GM12878 (cell line): ENCODE data around the gene SUV39H1. TPM values are rescaled to one million over a fixed set of nuclear protein-coding genes. Genes with fewer than 3 reads are reported as not detected.
A peak's percentile ranks its signal among the peaks of the same experiment; 100 is the strongest.
"Not testable (repeated sequence)": the region's sequence is repeated elsewhere in the genome, so short reads cannot be mapped to it uniquely, and the experiment has no call there.

Source experiments
- ATAC-seq: fragments of 200-7000 bp; cut with Tn5 transposase; 3 replicates; pipeline ENCODE4 v1.9.1; 2020; ENCODE audit warnings: mild to moderate bottlenecking, moderate library complexity
- BruUV-seq: library from RNA; stranded (reverse); fragments of 400-500 nt; replicated peaks from 2 replicates; lab custom pipeline; 2021; lab: Mats Ljungman, UMichigan
- CTCF ChIA-PET: fragments of 300-600 bp; sonication (Branson Sonifier 250); formaldehyde crosslinking; extraction: SDS; loops from one replicate; lab custom pipeline; 2021; ENCODE audit warnings: inconsistent platforms; lab: Yijun Ruan, JAX
- POLR2A ChIA-PET: fragments of 350-600 bp; formaldehyde crosslinking; extraction: SDS; loops from one replicate; lab custom pipeline; 2021; ENCODE audit warnings: inconsistent platforms; lab: Charles Lee
- RAD21 ChIA-PET: fragments of 300-600 bp; sonication (Branson Sonifier 250); formaldehyde crosslinking; loops from one replicate; lab custom pipeline; 2023; ENCODE audit warnings: antibody characterized with exemption; ENCODE audit not compliant: unreplicated experiment; lab: Charles Lee
- SMC1A ChIA-PET: fragments of 300-600 bp; sonication (Branson Sonifier 250); formaldehyde crosslinking; loops from one replicate; lab custom pipeline; 2023; ENCODE audit not compliant: unreplicated experiment, uncharacterized antibody; lab: Charles Lee
- DNase-seq: peaks from one replicate; pipeline ENCODE4 v3.0.0-alpha.2; 2011; ENCODE audit warnings: low read depth, low spot score
- FAIRE-seq: peaks from 3 replicates; lab custom pipeline; 2011; peaks lifted over from hg19 to GRCh38; lab: Jason Lieb, UNC
- H2AFZ ChIP-seq: 2 replicates; pipeline ENCODE4 v1.6.0; 2011; ENCODE audit warnings: low read depth, low read length, control low read depth; ENCODE audit not compliant: control insufficient read depth
- H3K27ac ChIP-seq: 2 replicates; pipeline ENCODE4 v1.5.1; 2011; ENCODE audit warnings: control low read depth; ENCODE audit not compliant: control insufficient read depth, insufficient read depth
- H3K27me3 ChIP-seq, 2 experiments: replicated peaks in 1 of 2; 2 replicates each; pipeline versions ENCODE4 v1.6.0 to v1.6.1; 2011; ENCODE audit warnings: low read length in 1 of 2; ENCODE audit not compliant: control insufficient read depth in 2 of 2, insufficient read depth in 2 of 2
- H3K36me3 ChIP-seq, 2 experiments: 2 replicates each; pipeline ENCODE4 v1.5.1; 2011; ENCODE audit warnings: low read length in 1 of 2; ENCODE audit not compliant: control insufficient read depth in 2 of 2, insufficient read depth in 2 of 2
- H3K4me1 ChIP-seq: 2 replicates; pipeline ENCODE4 v1.6.1; 2011; ENCODE audit warnings: mild to moderate bottlenecking, low read length, moderate library complexity, mixed read lengths; ENCODE audit not compliant: control insufficient read depth, insufficient read depth
- H3K4me2 ChIP-seq: 2 replicates; pipeline ENCODE4 v1.6.0; 2011; ENCODE audit warnings: control low read depth; ENCODE audit not compliant: control insufficient read depth, insufficient read depth
- H3K4me3 ChIP-seq: fragments of 200-600 bp; sonication (generic); 2 replicates; pipeline ENCODE4 v1.5.1; 2016
- H3K79me2 ChIP-seq: 2 replicates; pipeline ENCODE4 v1.6.0; 2011; ENCODE audit warnings: low read length; ENCODE audit not compliant: control insufficient read depth, insufficient read depth
- H3K9ac ChIP-seq: 2 replicates; pipeline ENCODE4 v1.8.0; 2011; ENCODE audit warnings: low read length, control low read depth, mixed read lengths; ENCODE audit not compliant: control insufficient read depth, insufficient read depth
- H3K9me3 ChIP-seq: replicated peaks from 3 replicates; pipeline ENCODE4 v1.5.1; 2011; ENCODE audit warnings: mild to moderate bottlenecking, low read length; ENCODE audit not compliant: control insufficient read depth, insufficient read depth
- H4K20me1 ChIP-seq: 2 replicates; pipeline ENCODE4 v1.6.0; 2011; ENCODE audit not compliant: control insufficient read depth, insufficient read depth
- GATAD2B ChIP-seq: fragments of 450-650 bp; conservative IDR thresholded peaks from 2 replicates; pipeline ENCODE4 v1.6.1; 2017; ENCODE audit warnings: low read depth, mild to moderate bottlenecking, moderate library complexity
- JUND ChIP-seq: IDR thresholded peaks from 2 replicates; pipeline ENCODE4 v1.6.1; 2012; ENCODE audit warnings: low read depth, mild to moderate bottlenecking, low read length, improper control_type of control experiment, moderate library complexity
- STAT1 ChIP-seq: fragments of 450-650 bp; conservative IDR thresholded peaks from 2 replicates; pipeline ENCODE4 v1.6.1; 2014; ENCODE audit warnings: antibody characterized with exemption, mild to moderate bottlenecking
- SUZ12 ChIP-seq: fragments of 200-600 bp; sonication (generic); IDR thresholded peaks from one replicate; pipeline ENCODE4 v1.6.1; 2018; ENCODE audit warnings: antibody characterized with exemption, mild to moderate bottlenecking; ENCODE audit not compliant: unreplicated experiment
- ZNF217 ChIP-seq: fragments of 450-650 bp; IDR thresholded peaks from 2 replicates; pipeline ENCODE4 v1.6.1; 2017; ENCODE audit warnings: antibody characterized with exemption, mild to moderate bottlenecking
- WGBS: methylation state at CpG from one replicate; pipeline ENCODE4 v1.1.6; 2016; ENCODE audit warnings: low lambda C conversion rate; ENCODE audit not compliant: insufficient replicate concordance, insufficient coverage; ENCODE audit errors: missing lambda C conversion rate; 5-methylcytosine and 5-hydroxymethylcytosine counted together
- in situ Hi-C: fragments of 300-500 bp; cut with MboI; formaldehyde crosslinking; loops from 9 replicates; pipeline ENCODE4 v1.14.3; 2018; ENCODE audit warnings: mixed read lengths
- intact Hi-C: fragments of 100-400 bp; cut with micrococcal nuclease; formaldehyde crosslinking; loops from one replicate; pipeline ENCODE4 v1.14.2; 2022; ENCODE audit not compliant: unreplicated experiment
- polyA plus RNA-seq, 11 experiments: library from polyadenylated mRNA; depleted of rRNA in 4 of 11; unstranded in 6 of 11; stranded (reverse) in 5 of 11; fragments of >200 nt; fragmentation: Nextera tagmentation in 4 of 11; fragmentation: Illumina TruSeq in 1 of 11; extraction: Ambion mirVana in 4 of 11; extraction: Trizol in 1 of 11; gene quantifications; 1 replicate in 1 of 11; 2 replicates in 10 of 11; pipeline versions ENCODE4 v1.2.1 to v1.2.3, GENCODE V29; 2011 to 2016; ENCODE audit warnings: inconsistent platforms in 2 of 11, missing spikeins in 2 of 11, low read depth in 1 of 11
- total RNA-seq, 4 experiments: library from RNA; depleted of rRNA in 3 of 4; stranded (reverse); fragments of >200 nt in 3 of 4; fragmentation: Illumina TruSeq in 1 of 4; extraction: Trizol in 1 of 4; gene quantifications; 2 replicates each; pipeline versions ENCODE4 v1.2.1 to v1.2.3, GENCODE V29; 2013 to 2021
- TF ChIP-seq, protein P1 (sequence below): IDR thresholded peaks from 2 replicates; pipeline ENCODE4 v1.6.1; 2012; ENCODE audit warnings: low read depth, low read length, improper control_type of control experiment

SUV39H1 gene
- total and polyA plus RNA-seq, 10 of the 15 experiments (the other 5 are each of a cell fraction or from before 2014, with no cell fraction given) = 4.9 to 33.2 (median 17.1) TPM

DNA sequence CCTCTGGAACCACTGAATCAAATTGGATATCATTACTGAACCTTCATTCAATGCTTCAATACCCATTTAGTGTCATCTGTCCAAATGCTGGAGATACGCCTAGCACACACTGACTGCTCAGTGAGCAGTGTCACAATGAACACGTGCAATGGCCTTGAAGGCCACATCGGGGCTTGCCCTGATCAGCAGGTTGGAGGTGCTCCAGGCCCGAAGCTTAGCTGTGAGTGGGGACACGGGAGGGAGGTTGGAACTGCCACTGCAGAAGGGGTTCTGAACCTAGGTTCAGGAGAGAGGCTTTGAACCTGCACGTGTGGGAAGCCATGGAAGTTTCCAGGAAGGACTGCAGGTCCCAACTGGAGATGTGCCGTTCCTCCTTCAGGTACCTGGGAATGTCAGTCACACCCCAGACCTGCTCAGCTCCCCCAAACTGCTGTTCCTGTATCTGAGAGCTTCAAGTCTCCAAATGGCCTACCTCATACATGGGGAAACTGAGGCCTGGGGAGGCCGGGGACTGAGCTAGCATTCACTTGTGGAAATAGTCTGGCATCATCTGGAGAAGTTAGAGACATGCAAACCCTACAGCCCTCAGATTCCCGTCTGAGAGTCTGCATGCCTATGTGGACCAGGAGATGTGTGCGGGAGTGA is 14.9 kb upstream of the SUV39H1 start:
- H3K79me2 ChIP-seq = peaks cover 35% of the 10 kb centered on the region
- ChIA-PET SMC1A (no interaction called here), CTCF (no interaction called here), POLR2A (no interaction called here), RAD21 (no interaction called here)
- intact Hi-C loops (no loop called here), in situ Hi-C loops (no loop called here)
- DNase-seq (no peak), ATAC-seq (no peak), FAIRE-seq (no peak)
- 0 out of 2 replicates have a peak, but pooled peaks cover 2% of the 10 kb centered on the region for H3K4me1 ChIP-seq
- H3K9ac ChIP-seq = no peak overlapping the region
- no peak for TF ChIP-seq STAT1
- no peak for TF ChIP-seq ZNF217
- TF ChIP-seq SUZ12 = no peak
- no peak for TF ChIP-seq JUND
- TF ChIP-seq GATAD2B = no peak
- TF ChIP-seq, protein P1, sequence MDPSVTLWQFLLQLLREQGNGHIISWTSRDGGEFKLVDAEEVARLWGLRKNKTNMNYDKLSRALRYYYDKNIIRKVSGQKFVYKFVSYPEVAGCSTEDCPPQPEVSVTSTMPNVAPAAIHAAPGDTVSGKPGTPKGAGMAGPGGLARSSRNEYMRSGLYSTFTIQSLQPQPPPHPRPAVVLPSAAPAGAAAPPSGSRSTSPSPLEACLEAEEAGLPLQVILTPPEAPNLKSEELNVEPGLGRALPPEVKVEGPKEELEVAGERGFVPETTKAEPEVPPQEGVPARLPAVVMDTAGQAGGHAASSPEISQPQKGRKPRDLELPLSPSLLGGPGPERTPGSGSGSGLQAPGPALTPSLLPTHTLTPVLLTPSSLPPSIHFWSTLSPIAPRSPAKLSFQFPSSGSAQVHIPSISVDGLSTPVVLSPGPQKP = no peak
- BruUV-seq = no TSS peak
- H3K36me3 ChIP-seq = no peaks in the 10 kb centered on the region
- 61% methylated on average over 10 of the region's 10 CpGs for WGBS
- no peak overlapping the region for H3K27ac ChIP-seq
- H3K9me3 ChIP-seq = no peaks in the 10 kb centered on the region
- no peaks in the 10 kb centered on the region for H4K20me1 ChIP-seq
- no peak overlapping the region for H2AFZ ChIP-seq
- no peak overlapping the region for H3K4me3 ChIP-seq
- H3K4me2 ChIP-seq = no peak overlapping the region
- no peaks in the 10 kb centered on the region for H3K27me3 ChIP-seq

DNA sequence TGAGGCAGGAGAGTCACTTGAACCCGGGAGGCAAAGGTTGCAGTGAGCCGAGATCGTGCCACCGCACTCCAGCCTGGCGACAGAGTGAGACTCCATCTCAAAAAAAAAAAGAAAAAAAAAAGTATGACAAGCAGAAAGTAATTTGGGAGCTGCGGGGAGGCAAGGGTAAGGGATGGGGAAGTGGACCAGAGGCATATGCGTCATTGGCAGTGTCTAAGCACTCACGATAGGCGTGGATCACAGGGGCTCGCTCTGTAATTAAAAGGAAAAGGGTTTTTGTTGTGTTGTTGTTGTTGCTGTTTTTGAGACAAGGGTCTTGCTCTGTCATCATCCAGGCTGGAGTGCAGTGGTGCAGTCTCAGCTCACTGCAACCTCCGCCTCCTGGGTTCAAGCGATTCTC is 13.7 kb upstream of the SUV39H1 start:
- DNase-seq, BruUV-seq, intact Hi-C loops, H3K4me3 ChIP-seq, H3K27me3 ChIP-seq, ATAC-seq, H3K9ac ChIP-seq, in situ Hi-C loops, H3K4me1 ChIP-seq, FAIRE-seq, H4K20me1 ChIP-seq, H3K9me3 ChIP-seq, H3K36me3 ChIP-seq, H3K4me2 ChIP-seq, H2AFZ ChIP-seq: not testable (repeated sequence)
- Histone ChIP-seq H3K79me2 (peaks cover 26% of the 10 kb centered on the region), H3K27ac (peak overlapping the region; percentile 92)
- RAD21 ChIA-PET = interaction anchor here (0.5 to 1.3 kb wide), 2 partner anchors 112 to 360 kb away, joined by 3 to 4 read pairs; partner anchors contain the start of gene TFE3
- WGBS = 82% methylated on average over 9 of the region's 12 CpGs
- POLR2A ChIA-PET = interaction anchor here (0.6 to 1.5 kb wide), 4 partner anchors 8 to 360 kb away, joined by 3 to 5 read pairs (median 4); partner anchors contain the start of genes HDAC6, SUV39H1 and TFE3
- CTCF ChIA-PET = interaction anchor here (0.7 to 1.4 kb wide), 2 partner anchors 52 to 967 kb away, joined by 3 read pairs; no protein-coding TSS in a partner anchor
- SMC1A ChIA-PET = interaction anchor here (1.2 to 1.3 kb wide), 3 partner anchors 10 to 34 kb away, joined by 3 to 5 read pairs (median 3); partner anchors contain the start of gene SUV39H1
